ENCODE results near the gene NUP58.
A peak's percentile ranks its signal among the peaks of the same experiment; 100 is the strongest.

The NUP58 gene

GRCh38 chr13:25371875-25372283 lies 70.5 kb downstream of the NUP58 start, which contains the start of gene ATP8A2:
TSS of gene ATP8A2 (plus strand) at chr13:25371974. CDS start at chr13:25372213, 239 bp downstream.
- peak; percentile 45 for DNase-seq (ENCODE audit: low spot score)
- TF ChIP-seq CTCF (IDR thresholded peaks at IDR 0.05; ENCODE audit: borderline replicate concordance, control extremely low read depth, extremely low read depth, insufficient read depth, missing control alignments), result no peak
- in situ Hi-C loops (cut with MboI; ENCODE audit: low sequenced_read_pairs, unreplicated experiment), result no loop called here

DNA sequence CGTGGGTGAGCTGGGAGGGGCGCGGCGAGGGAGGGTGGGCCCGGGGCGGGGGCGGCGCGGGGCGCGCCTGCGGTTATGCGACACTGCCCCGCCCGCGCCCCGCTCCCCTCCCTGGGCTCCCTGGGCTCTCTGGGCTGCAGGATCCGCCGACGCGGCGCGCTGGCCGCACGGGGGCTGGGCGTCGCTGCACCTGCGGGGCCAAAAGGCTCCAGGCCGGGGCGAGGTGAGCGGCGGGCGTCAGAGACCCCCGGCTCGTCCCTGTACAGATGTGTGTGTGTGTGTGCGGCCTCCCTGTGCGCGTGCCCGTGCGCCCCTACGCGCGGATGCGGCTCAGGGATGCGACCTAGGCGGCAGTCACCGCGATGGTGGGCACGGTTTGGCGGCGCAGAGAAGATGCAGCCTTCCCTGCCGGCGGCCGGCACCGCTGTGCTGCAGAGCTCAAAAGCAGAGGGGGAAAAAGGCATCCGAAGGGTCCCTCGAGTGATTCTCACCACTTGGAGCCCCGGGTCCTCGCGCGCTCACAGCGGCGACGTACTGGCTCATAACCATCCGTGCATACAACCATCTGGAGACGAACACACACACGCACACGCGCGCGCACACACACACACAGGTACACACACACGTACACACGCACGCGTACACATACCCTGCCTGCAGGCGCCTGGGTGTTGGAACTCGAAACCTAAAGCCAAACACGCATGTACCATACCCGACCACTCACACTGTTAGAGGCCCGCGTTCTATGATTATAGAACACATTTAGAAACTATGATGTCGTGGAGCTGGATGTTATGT lies 71.1 kb downstream of the NUP58 start:
- in situ Hi-C loops (cut with MboI; ENCODE audit: low sequenced_read_pairs, unreplicated experiment), result no loop called here
- DNase-seq (ENCODE audit: low spot score), result no peak
- TF ChIP-seq CTCF (IDR thresholded peaks at IDR 0.05; ENCODE audit: borderline replicate concordance, control extremely low read depth, extremely low read depth, insufficient read depth, missing control alignments), result no peak

DNA sequence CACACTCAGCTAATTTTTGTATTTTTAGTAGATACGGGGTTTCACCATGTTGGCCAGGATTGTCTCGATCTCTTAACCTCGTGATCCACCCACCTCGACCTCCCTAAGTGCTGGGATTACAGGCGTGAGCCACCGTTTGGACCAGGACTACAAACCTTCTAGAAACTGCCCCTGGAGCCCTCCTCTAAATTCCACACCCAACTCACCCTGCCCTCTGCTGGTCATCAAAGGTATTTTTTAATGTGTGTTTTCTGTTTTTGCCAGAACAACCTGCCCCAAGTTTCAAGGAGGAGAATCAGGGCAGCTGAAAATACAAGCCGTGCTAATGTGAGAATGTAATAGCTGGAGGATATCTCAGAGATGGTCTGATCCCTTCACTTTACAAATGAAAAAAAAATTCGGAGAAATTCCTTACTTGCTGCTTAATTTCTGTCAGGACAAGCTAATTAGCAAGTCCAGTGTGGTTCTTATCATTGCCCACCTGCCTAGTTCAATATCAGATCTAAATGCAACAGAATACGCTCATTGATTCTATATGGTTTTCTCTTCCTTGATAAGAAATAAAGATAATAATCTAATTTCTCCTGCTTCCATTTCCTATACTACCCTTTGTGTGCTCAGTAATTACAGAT lies 74.4 kb downstream of the NUP58 start:
- in situ Hi-C loops (cut with MboI; ENCODE audit: low sequenced_read_pairs, unreplicated experiment), result no loop called here
- peak; percentile 63 for DNase-seq (ENCODE audit: low spot score)
- TF ChIP-seq CTCF (IDR thresholded peaks at IDR 0.05; ENCODE audit: borderline replicate concordance, control extremely low read depth, extremely low read depth, insufficient read depth, missing control alignments), result peak; percentile 66

DNA sequence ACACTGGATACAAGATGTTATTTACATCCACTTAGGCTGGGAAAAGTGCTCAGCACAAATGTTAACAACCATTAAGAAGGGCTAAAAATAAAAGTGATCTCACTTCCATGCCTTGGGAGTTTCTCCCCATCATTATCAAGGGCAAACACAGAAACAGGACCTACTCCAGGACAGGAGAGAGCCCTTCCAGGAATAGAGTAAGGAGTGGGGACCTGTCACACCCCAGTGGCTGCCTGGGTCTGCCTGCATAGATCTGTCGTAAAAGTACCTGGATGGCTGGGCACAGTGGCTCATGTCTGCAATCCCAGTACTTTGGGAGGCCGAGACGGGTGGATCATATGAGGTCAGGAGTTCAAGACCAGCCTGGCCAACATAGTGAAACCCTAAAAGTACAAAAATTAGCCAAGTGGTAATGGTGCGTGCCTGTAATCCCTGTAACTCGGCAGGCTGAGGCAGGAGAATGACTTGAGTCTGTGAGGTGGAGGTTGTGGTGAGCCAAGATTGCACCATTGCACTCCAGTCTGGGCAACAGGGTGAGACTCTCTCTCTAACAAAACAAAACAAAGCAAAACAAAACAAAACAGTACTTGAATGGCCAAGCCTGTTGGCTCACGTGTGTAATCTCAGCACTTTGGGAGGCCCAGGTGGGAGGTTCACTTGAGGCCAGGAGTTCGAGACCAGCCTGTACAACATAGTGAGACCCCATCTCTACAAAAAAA lies 76.0 kb downstream of the NUP58 start:
- DNase-seq (ENCODE audit: low spot score), result no peak

GRCh38 chr13:25378528-25378927 lies 77.1 kb downstream of the NUP58 start:
- in situ Hi-C loops (cut with MboI; ENCODE audit: low sequenced_read_pairs, unreplicated experiment), result no loop called here
- TF ChIP-seq CTCF (IDR thresholded peaks at IDR 0.05; ENCODE audit: borderline replicate concordance, control extremely low read depth, extremely low read depth, insufficient read depth, missing control alignments), result no peak

More for the DNA sequence above, 76.0 kb downstream of the NUP58 start:
- no peak for TF ChIP-seq CTCF (IDR thresholded peaks at IDR 0.05; ENCODE audit: borderline replicate concordance, control extremely low read depth, extremely low read depth, insufficient read depth, missing control alignments)
- in situ Hi-C loops (cut with MboI; ENCODE audit: low sequenced_read_pairs, unreplicated experiment), result no loop called here

DNA sequence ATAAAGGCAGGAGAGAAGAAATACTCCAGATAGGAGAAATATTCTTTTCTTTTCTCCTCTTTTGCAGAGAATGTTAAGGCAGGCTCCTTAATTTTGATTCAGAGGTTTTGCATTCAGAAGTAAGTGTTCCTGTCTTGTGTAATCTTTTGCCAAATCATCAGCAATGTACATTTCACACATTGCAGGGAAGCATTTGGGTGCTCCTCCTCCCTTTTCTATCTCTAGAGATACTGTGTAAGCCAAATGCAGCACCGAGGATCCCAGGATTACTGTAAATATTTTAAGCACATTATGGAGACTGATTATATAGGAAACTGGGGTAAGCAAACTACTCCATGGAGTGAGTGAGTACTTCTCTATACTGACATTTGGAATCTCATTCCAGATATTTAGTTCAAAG lies 77.6 kb downstream of the NUP58 start:
- no peak for TF ChIP-seq CTCF (IDR thresholded peaks at IDR 0.05; ENCODE audit: borderline replicate concordance, control extremely low read depth, extremely low read depth, insufficient read depth, missing control alignments)
- in situ Hi-C loops (cut with MboI; ENCODE audit: low sequenced_read_pairs, unreplicated experiment), result no loop called here
- no peak for DNase-seq (ENCODE audit: low spot score)

More at GRCh38 chr13:25378528-25378927, 77.1 kb downstream of the NUP58 start:
- DNase-seq (ENCODE audit: low spot score), result no peak

Measured in GM13976 (cell line).